ENCODE measurements around the gene SLC8B1.

Gene SLC8B1

GRCh38 chr12:113292547-113292946, 42.4 kb downstream of the SLC8B1 start:
- no peak for DNase-seq

- no peak for DNase-seq
Observed at GRCh38 chr12:113292091-113292490, 42.8 kb downstream of the SLC8B1 start.

DNA sequence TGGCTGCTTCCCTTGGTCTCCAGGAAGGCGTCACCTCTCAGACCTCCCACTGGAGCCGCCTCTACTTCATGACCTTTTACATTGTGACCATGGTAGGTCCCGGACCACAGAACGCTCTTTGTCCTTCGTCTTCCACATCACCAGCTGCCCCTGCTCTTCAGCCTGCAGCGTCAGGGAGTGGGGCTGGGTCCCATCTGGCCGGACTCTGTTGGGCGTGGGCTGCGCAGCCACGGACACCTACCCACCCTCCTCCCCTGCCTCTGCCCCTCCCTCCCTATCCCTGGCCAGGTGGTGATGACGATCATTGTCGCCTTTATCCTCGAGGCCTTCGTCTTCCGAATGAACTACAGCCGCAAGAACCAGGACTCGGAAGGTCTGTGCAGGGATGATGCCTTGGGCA, 43.3 kb downstream of the SLC8B1 start:
- no peak for DNase-seq

DNA sequence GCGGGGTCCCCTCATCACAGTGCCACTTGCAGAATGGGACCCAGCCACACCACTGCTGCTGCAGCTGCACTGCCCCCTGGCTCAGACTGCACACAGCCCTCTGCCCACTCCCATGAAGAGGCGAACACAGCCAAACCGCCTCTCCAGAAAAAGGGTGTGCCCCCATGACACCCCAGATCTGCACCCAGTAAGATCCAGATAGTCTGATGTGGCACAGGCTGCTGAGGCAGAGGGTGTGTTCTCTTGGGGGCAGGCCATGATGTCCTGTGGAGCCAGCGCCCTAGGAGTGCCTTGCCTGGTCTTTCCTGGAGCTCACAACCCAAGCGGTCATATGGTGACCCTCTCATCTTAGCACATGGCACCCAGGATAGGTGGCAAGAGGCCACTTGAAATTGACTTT, 44.4 kb downstream of the SLC8B1 start:
- DNase-seq: no peak

DNA sequence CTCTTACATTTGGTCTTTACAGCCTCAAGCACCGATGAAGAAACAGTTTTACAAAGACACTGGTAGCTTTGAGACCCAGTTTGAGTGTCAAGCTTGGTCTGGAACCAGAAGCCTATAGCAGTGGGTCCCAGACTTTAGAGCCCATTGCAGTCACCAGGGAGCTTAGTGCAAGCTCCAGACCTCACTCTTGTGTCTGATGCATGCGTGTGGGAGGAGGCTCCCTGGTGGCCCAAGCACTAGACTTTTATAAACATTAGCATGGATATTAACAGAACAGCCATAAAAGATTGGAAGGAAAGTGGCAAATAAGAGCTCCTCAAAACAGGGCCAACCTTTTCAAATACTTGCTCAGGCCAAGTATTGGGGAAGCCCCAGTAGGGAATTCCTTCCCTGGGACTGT, 45.5 kb downstream of the SLC8B1 start:
- no peak for DNase-seq

DNA sequence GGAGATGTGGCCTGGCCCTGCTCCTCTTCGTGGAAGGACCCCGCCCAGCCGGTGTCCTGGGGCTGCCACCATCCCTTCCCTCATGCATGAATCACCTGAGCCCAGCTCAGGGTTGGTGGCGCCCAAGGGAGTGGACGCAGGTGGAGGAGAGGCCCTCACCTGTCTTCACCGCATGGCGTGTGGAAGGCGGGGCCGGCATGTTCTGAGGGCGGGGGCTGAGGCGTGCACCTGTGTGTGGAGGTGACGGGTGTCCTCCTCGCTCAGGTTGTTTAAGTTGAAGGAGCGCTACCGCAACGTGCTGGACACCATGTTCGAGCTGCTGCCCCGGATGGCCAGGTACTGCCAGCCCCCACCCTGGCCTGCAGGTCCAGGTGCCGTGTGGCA, 47.0 kb downstream of the SLC8B1 start:
- DNase-seq: no peak

DNA sequence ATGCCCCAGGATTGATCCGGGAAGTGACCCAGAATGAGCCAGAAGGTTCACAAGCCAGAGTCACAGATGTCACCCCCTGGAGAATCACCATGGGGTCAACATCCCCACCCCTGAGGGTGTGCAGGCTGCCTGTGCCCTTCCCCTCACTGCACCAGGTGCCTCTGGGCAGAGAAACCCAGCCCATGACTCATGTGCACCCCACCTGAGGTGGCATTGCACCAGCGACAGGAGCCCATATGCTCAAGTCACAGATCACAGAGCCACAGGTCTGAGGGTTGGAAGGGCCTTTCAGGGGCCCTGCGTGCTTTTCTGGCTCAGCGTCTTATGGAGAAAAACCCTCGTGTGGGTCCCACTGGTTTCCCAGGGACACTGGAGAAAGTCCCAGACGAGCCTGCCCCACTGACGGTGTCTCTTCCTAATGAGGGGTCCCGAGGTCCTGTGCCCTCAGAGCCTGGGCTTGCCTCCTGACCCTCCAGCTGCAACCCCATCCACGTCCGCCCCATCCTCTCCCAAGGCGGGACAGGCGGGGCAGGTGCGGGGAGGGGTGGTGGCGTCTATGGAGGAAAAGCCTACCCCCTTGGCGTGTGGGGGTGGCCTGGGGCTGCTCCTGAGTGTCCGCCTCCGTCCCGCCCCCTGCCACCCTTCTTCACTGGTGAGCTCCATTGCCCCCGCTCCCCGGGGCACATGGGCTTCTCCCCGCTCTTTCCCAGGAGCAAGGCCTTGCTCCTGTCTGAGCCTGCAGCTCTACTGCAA, 47.6 kb downstream of the SLC8B1 start:
- DNase-seq: no peak

GRCh38 chr12:113286712-113287111, 48.2 kb downstream of the SLC8B1 start:
- no peak for DNase-seq

DNA sequence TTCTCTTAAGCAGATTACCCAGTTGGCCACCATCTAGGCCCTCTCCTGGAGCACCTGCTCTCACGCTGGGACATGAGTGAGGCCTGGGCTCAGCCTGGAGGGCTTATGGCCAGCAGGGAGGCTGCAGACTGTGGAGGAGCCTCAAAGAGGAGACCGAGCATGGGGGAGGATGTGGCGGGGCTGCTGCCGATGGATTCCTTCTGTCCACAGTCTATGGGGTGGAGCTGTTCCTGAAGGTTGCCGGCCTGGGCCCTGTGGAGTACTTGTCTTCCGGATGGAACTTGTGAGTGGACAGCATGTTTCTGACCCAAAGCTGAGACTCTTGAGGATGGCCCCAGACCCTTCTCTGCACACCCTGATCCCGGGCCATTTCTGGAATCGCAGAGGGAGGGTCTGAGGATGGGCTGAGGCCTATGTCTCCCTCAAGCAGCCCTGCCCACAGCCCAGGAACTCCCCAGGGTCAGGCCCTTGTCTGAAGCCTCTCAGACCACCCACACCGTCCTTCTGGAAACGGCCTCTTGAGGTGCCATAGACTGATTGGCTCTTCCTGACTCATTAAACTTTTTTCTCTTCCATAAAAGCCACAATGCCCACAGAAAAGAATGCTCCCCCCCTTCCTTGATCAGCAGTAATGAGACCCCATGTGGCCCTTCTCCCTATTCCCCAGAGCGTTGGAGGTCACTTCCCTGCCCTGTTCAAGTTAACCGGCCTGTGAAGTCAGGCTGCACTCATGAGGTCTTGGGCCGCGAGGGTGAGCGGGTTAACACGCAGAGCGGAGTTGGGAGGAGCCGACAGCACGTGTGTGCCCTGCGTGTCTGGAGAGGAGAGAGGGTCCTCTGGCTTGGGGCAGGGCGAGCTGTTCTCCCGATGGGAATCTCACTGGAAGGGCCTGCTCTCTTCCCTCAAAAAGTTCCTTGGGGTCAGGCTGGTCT, 49.0 kb downstream of the SLC8B1 start:
- no peak for DNase-seq

DNA sequence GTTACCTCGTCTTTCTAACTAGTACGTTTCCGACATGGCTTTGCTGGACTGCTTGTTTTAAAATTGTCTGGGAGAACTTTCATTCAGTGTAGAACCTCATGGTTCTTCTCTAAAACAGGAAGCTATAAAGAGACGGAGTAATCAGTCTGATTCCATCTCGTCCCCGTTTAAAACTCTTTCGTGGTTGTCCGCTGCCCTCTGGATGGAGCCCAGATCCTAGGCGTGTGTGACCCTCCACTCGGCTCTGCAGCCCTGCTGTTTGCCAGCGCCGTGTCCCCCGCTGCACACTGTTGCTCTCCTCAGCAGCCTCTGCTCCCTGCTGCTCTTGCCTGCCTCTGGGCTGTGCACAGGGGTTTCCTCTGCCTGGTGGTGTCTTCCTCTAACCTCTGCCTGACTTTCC, 50.2 kb downstream of the SLC8B1 start:
- no peak for DNase-seq

DNA sequence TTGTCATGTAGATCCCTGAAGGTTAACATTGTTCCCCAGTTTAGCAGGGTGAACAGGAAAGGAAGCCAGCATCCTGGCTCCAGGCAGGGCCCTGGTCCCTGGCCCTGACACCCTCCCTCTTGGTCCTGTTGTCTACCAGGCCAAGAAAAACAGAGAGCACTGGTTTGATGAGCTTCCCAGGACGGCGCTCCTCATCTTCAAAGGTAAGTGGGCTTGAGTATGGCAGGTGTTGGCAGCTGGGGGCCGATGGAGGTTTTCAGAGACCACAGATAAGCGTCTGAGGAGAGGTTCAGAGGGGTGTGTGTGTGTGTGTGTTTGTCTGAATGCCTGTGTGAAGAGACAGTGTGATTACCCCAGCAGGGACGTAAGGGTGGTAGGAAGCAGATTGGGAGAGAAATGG, 56.3 kb downstream of the SLC8B1 start:
- DNase-seq: no peak

GRCh38 chr12:113278141-113278540, 56.8 kb downstream of the SLC8B1 start:
- no peak for DNase-seq

GRCh38 chr12:113277511-113277910, 57.4 kb downstream of the SLC8B1 start:
- no peak for DNase-seq

DNA sequence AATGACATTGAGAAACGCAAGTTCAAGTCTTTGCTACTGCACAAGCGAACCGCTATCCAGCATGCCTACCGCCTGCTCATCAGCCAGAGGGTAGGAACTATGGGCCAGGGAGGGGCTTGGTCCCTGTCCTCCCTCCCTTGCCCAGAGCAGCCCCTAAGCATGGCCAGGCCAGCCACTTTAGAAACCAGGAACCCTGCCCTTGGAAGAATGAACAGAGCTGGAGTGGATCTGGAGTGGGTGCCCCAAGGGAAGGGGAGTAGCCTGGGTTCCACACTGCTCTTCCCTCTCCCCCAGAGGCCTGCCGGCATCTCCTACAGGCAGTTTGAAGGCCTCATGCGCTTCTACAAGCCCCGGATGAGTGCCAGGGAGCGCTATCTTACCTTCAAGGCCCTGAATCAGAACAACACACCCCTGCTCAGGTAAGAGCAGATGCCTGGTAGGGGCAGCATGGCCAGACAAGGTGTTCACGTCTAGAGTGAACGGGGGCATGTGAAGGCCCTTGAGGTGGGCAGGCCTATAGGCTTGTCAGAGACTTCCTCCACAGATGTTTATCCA, 57.9 kb downstream of the SLC8B1 start:
- DNase-seq: no peak

DNA sequence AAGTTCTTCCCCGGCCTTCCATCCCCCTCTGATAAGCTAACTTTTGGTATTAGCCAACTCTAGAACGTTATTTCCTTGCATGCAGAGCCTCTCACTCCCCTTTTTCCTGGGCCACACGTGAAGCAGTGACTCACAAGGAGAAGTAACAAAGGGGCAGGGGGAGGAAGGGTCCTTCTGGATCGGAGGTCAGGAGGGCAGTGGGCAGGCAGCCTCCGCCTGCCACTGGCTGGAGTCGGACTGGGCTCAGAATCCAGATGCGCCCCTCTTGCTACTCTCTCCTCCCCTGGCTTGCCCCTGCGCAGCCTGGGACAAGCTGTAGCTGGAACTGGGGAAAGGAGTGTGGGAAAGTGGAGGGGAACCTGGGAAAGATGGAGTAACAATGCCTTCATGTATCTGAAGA, 58.6 kb downstream of the SLC8B1 start:
- DNase-seq: no peak

DNA sequence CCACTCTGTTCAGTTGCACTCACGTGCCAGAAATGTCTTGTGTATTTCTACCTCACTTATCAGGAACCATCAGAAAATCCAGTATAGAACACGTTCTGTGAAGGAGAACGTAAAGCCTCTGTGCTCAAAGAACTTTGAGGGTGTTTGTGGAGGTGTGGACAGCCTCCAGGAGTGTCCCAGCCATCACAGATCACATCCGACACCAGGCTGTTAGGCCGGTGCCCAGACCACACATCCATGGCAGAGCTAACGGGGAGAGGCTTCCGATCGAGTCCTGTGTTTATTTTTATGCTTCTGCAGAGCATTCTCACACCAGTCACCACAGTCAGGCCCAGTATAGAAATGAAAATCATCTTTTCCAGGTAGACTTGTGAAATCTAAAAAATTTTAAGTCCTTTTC, 60.1 kb downstream of the SLC8B1 start:
- no peak for DNase-seq

GRCh38 chr12:113273053-113273725, 61.7 kb downstream of the SLC8B1 start:
- no peak for DNase-seq

DNA sequence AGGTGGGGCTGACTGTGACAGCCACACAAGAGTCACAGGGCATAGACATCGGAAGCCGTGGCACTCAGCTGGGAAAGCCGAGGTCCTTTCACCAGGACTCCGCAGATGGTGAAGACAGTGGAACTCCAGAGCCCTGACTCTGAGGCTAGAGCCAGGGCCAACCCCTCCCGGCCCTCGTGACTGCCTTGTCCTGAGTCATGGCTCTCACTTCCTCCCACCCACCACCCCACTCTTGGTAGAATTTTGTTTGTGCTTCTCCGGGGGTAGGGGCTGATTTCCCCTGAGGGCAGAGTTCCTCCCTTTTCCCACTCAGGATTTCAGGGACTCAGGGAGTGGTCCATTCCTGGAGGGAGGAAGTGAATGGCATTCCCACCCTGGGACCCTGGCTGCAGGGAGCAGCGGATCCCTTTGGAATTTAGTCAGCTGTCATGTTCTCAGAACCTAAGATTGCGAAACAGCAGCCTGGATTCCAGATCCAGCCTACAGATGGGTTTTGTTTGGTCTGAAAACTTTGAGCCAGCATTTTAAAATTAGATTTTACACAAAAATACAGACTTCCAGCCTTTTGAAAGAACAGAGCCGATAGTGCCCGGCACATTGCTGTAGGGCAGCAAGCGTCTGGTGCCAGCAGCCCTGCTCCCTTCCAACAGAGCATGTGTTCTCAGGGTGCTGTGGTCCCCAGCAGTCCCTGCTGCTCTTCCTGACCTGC, 62.9 kb downstream of the SLC8B1 start:
- DNase-seq: peak; percentile 67

DNA sequence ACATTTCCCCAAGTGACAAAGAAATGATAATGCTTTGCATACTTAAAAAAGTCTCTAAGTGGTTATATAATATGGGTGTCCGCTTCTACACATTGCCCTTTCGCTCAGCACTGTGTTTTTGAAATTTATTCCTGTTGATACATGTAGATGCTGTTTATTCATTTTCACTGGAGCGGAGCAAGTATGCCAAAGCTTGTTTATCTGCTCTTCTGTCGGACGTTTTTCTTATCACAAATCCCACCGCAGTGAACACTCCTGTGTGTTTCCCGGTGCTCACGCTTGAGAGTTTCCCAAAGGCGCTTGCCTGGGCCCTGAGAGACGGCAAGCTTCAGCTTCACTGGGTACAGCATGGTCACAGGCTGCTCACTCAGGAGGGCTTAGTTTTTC, 63.5 kb downstream of the SLC8B1 start:
- DNase-seq: no peak

GRCh38 chr12:113270709-113271009, 64.2 kb downstream of the SLC8B1 start:
- DNase-seq: no peak

DNA sequence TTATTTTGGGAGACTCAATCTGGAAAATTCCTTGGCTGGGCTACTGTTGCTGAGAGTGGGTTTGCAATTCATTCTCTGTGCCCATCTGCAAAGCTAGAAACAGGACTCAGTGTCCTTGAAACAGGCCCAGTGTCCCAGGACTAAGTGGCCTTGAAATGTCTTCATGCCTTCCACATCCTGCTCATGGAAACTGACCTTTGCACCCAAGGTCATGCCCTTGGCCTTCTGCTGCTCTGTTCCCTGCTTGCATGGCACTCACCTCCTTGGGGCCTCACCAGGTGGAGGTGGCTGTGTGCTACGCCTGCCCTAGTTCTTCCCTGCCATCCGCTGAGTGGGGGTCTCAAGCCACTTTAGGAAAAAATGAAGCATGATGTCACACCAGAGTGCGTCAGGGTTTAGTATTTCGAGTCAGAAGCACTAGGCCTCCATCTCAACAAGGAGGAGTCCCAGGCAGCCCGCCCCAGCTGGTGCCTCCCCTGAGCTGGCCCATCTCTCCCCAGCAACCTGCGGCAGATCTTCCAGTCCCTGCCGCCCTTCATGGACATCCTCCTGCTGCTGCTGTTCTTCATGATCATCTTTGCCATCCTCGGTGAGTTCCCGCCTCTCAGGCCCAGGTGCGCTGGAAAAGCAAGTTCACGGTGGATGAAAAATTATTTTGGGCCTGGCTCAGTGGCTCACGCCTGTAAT, 65.5 kb downstream of the SLC8B1 start:
- DNase-seq: no peak

DNA sequence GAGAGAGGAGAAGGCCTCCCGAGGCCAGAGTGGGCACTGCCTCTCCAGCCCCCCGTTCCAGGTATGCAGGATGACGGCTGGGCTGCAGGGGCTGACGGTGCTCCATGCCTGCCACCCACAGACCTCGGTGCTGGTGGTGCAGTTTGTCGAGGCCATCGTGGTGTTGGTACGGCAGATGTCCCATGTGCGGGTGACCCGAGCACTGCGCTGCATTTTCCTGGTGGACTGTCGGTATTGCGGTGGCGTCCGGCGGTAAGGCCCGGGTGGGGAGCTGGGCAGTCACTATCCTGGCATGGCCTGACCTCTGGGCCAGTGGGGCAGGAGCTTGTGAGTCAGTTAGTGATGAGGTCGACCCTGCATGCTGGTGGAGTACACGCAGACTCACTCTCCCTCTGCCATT, 66.3 kb downstream of the SLC8B1 start:
- no peak for DNase-seq
